ENCODE data around the gene RTP5. TPM values are rescaled to one million over a fixed set of nuclear protein-coding genes. Genes with fewer than 3 reads are reported as not detected.

Gene RTP5
- polyA plus RNA-seq, 1 of the 3 experiments (the other 2 are of a cell fraction), result not detected

DNA sequence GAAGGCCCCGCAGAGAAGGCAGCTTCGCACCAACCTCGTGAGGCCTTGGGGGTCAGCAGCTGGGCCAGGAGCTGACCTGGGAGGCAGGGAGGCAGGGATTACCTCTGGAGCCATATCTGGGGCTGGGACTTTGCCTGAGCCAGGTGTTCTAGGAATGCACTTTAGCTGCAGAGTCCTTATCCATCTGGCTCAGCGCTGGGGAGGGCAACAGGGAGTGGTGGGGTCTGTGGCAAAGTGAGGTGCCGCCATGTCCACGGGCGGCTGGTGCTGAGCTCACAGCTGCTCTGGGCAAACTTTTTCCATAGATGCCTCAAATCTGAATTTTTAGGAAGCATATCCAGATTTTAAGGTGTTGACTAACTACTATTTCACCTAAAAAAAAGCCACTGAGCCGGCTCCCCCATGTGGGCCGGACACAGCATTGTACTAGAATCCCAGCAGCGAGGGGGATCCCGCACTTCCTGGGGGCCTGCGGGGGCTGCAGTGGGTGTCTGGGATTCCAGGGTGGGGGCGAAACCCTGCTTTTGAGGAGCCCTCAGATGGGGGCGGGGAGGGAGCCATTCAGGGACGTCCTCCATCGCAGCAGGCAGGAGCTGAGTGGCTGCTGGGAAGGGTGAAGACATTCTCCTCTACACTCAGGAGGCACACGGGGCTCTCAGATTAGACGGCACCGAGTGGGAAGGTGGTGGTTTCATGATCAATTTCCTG, 34.6 kb downstream of the RTP5 start:
- POLR2A ChIA-PET, result no interaction called here
- Histone ChIP-seq H3K27me3 (ENCODE audit: insufficient read depth) (no peaks in the 10 kb centered on the region), H3K4me1 (ENCODE audit: control insufficient read depth in 1 of 2, insufficient read depth in 2 of 2, low read depth in 1 of 2, low read length in 1 of 2) (peaks cover 0 to 19% of the 10 kb centered on the region in 2 experiments; a peak in 1 of 4 replicates), H3K9ac (no peak overlapping the region), H3K27ac (ENCODE audit: low read depth in 2 of 2, low read length in 1 of 2) (no peak overlapping the region), H3K4me3 (ENCODE audit: low read depth in 2 of 2, low read length in 1 of 2) (no peak overlapping the region), H3K9me3 (no peaks in the 10 kb centered on the region), H3F3A (replicated peaks; ENCODE audit: insufficient read depth) (no peaks in the 10 kb centered on the region), H3K36me3 (replicated peaks in 1 of 2; ENCODE audit: control insufficient read depth in 1 of 2, insufficient read depth in 2 of 2, low read length in 1 of 2) (no peaks in the 10 kb centered on the region), H3K9me2 (no peaks in the 10 kb centered on the region), H4K20me1 (ENCODE audit: insufficient read depth) (no peaks in the 10 kb centered on the region), H2AFZ (ENCODE audit: low read depth) (no peak overlapping the region), H3K4me2 (no peak overlapping the region), H3K79me2 (ENCODE audit: insufficient read depth) (no peaks in the 10 kb centered on the region)
- TF ChIP-seq EZH2phosphoT487 (IDR thresholded peaks at IDR 0.05; ENCODE audit: borderline replicate concordance, low read depth) (no peak), MEF2A (IDR thresholded peaks at IDR 0.05; ENCODE audit: borderline replicate concordance, low read depth) (no peak), FOXM1 (IDR thresholded peaks at IDR 0.05; ENCODE audit: low read depth) (no peak), GABPA (IDR thresholded peaks at IDR 0.05; ENCODE audit: low read depth) (no peak), GATA2 (CRISPR knock-in tag; IDR thresholded peaks at IDR 0.05) (no peak), RXRA (IDR thresholded peaks at IDR 0.05; ENCODE audit: borderline replicate concordance, low read depth) (no peak), YY1 (IDR thresholded peaks at IDR 0.05; ENCODE audit: low read depth) (no peak), SMC3 (IDR thresholded peaks at IDR 0.05; ENCODE audit: low read depth, low read length) (no peak), TEAD4 (IDR thresholded peaks at IDR 0.05; ENCODE audit: borderline replicate concordance, insufficient read depth) (no peak), CHD2 (IDR thresholded peaks at IDR 0.05; ENCODE audit: low read length, partially characterized antibody) (no peak), TCF12 (IDR thresholded peaks at IDR 0.05) (no peak), NFIC (IDR thresholded peaks at IDR 0.05; ENCODE audit: borderline replicate concordance) (no peak), RCOR1 (IDR thresholded peaks at IDR 0.05; ENCODE audit: low read length) (no peak), EP300 (IDR thresholded peaks at IDR 0.05; ENCODE audit: borderline replicate concordance in 1 of 2, low read depth in 1 of 2, low read length in 1 of 2) (no peak), RFX5 (IDR thresholded peaks at IDR 0.05; ENCODE audit: low read length) (no peak)
- TF ChIP-seq, protein P1, sequence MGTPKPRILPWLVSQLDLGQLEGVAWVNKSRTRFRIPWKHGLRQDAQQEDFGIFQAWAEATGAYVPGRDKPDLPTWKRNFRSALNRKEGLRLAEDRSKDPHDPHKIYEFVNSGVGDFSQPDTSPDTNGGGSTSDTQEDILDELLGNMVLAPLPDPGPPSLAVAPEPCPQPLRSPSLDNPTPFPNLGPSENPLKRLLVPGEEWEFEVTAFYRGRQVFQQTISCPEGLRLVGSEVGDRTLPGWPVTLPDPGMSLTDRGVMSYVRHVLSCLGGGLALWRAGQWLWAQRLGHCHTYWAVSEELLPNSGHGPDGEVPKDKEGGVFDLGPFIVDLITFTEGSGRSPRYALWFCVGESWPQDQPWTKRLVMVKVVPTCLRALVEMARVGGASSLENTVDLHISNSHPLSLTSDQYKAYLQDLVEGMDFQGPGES (IDR thresholded peaks at IDR 0.05; ENCODE audit: low read depth, low read length), result no peak
- TF ChIP-seq, protein P2, sequence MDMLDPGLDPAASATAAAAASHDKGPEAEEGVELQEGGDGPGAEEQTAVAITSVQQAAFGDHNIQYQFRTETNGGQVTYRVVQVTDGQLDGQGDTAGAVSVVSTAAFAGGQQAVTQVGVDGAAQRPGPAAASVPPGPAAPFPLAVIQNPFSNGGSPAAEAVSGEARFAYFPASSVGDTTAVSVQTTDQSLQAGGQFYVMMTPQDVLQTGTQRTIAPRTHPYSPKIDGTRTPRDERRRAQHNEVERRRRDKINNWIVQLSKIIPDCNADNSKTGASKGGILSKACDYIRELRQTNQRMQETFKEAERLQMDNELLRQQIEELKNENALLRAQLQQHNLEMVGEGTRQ (IDR thresholded peaks at IDR 0.05; ENCODE audit: borderline replicate concordance, low read depth, low read length), result no peak
- DNase-seq, result no peak
- CTCF ChIA-PET, result interaction anchor here (1.0 kb wide), 2 partner anchors 10 to 201 kb away, joined by 3 to 4 read pairs; no protein-coding TSS in a partner anchor
- WGBS (ENCODE audit: low lambda C conversion rate), result 94% methylated on average over 10 of the region's 19 CpGs
